Measurements from ENCODE around the gene CCNF.

DNA sequence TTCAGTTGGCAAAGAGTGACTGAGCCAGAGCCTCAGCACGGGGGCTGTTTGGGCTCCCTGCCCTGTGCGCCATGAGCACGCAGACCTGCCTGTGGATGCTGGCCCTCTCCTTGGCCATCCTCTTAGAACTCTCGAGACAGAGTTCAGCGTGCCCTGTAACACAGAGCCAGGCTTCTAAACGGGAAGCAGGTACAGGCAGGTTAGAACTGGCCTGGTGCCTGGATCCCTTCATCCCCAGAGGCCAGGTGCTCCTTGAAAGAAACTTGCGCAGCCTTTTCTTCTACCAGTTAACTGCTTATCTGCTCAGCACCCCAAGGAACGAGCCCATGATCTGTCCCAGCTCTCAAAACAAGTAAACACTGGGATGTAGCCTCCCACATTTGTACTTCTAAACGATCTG, 6.9 kb downstream of the CCNF start:
- TF ChIP-seq, protein P1, sequence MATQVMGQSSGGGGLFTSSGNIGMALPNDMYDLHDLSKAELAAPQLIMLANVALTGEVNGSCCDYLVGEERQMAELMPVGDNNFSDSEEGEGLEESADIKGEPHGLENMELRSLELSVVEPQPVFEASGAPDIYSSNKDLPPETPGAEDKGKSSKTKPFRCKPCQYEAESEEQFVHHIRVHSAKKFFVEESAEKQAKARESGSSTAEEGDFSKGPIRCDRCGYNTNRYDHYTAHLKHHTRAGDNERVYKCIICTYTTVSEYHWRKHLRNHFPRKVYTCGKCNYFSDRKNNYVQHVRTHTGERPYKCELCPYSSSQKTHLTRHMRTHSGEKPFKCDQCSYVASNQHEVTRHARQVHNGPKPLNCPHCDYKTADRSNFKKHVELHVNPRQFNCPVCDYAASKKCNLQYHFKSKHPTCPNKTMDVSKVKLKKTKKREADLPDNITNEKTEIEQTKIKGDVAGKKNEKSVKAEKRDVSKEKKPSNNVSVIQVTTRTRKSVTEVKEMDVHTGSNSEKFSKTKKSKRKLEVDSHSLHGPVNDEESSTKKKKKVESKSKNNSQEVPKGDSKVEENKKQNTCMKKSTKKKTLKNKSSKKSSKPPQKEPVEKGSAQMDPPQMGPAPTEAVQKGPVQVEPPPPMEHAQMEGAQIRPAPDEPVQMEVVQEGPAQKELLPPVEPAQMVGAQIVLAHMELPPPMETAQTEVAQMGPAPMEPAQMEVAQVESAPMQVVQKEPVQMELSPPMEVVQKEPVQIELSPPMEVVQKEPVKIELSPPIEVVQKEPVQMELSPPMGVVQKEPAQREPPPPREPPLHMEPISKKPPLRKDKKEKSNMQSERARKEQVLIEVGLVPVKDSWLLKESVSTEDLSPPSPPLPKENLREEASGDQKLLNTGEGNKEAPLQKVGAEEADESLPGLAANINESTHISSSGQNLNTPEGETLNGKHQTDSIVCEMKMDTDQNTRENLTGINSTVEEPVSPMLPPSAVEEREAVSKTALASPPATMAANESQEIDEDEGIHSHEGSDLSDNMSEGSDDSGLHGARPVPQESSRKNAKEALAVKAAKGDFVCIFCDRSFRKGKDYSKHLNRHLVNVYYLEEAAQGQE (IDR thresholded peaks at IDR 0.05; ENCODE audit: low read depth) = no peak
- no peak for TF ChIP-seq CREB1 (IDR thresholded peaks at IDR 0.05; ENCODE audit: low read depth)
- TF ChIP-seq CEBPB (IDR thresholded peaks at IDR 0.05) = no peak
- no peak for TF ChIP-seq EP300 (IDR thresholded peaks at IDR 0.05; ENCODE audit: borderline replicate concordance)
- no peak for TF ChIP-seq TEAD4 (IDR thresholded peaks at IDR 0.05)
- TF ChIP-seq, protein P2, sequence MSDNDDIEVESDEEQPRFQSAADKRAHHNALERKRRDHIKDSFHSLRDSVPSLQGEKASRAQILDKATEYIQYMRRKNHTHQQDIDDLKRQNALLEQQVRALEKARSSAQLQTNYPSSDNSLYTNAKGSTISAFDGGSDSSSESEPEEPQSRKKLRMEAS (IDR thresholded peaks at IDR 0.05) = no peak
- no peak for TF ChIP-seq RAD21 (IDR thresholded peaks at IDR 0.05; ENCODE audit: low read depth)
- no peak for TF ChIP-seq YY1 (IDR thresholded peaks at IDR 0.05; ENCODE audit: low read depth)
- no peak for TF ChIP-seq TAF1 (IDR thresholded peaks at IDR 0.05; ENCODE audit: low read depth)
- no peak for TF ChIP-seq EGR1 (IDR thresholded peaks at IDR 0.05)
- no peak for TF ChIP-seq ZBTB7A (IDR thresholded peaks at IDR 0.05; ENCODE audit: low read depth)
